SK-N-SH treated with all-trans-retinoic acid at 6 μM for 48 hours (cell line): ENCODE results near the gene UBLCP1.
"Not testable (repeated sequence)": the region's sequence is repeated elsewhere in the genome, so short reads cannot be mapped to it uniquely, and the experiment has no call there.

ENCODE experiments used
- ATAC-seq: fragments of 200-7000 bp; cut with Tn5 transposase; 3 replicates; pipeline ENCODE4 v1.9.1; 2020; ENCODE audit warnings: mild to moderate bottlenecking, moderate library complexity
- ARNTL ChIP-seq: fragments of 450-650 bp; formaldehyde crosslinking; IDR thresholded peaks from 2 replicates; pipeline ENCODE4 v1.5.0; 2020; ENCODE audit warnings: low read depth, mild to moderate bottlenecking, moderate library complexity, borderline replicate concordance
- BACH2 ChIP-seq: fragments of 250-450 bp; sonication (Bioruptor Pico); IDR thresholded peaks from 2 replicates; pipeline ENCODE4 v1.9.0; 2021; ENCODE audit warnings: mild to moderate bottlenecking, borderline replicate concordance
- CREB5 ChIP-seq: fragments of 250-450 bp; sonication (Bioruptor Pico); IDR thresholded peaks from 2 replicates; pipeline ENCODE4 v1.5.1; 2020; ENCODE audit warnings: low read depth, mild to moderate bottlenecking, moderate library complexity
- CSRNP3 ChIP-seq: fragments of 250-450 bp; sonication (Bioruptor Pico); IDR thresholded peaks from 2 replicates; pipeline ENCODE4 v1.5.1; 2021; ENCODE audit warnings: mild to moderate bottlenecking, moderate library complexity
- ESRRG ChIP-seq: fragments of 250-450 bp; sonication (Bioruptor Pico); IDR thresholded peaks from 2 replicates; pipeline ENCODE4 v1.6.1; 2021; ENCODE audit warnings: mild to moderate bottlenecking
- GLIS3 ChIP-seq: fragments of 250-450 bp; sonication (Bioruptor Pico); IDR thresholded peaks from 2 replicates; pipeline ENCODE4 v1.5.0; 2020; ENCODE audit warnings: mild to moderate bottlenecking, moderate library complexity
- ISL1 ChIP-seq: fragments of 250-450 bp; sonication (Bioruptor Pico); IDR thresholded peaks from 2 replicates; pipeline ENCODE4 v2.1.2; 2022; ENCODE audit warnings: mild to moderate bottlenecking, moderate library complexity
- PATZ1 ChIP-seq: fragments of 250-450 bp; sonication (Bioruptor Pico); IDR thresholded peaks from 2 replicates; pipeline ENCODE4 v1.8.0; 2020; ENCODE audit warnings: mild to moderate bottlenecking, moderate library complexity, borderline replicate concordance
- POU6F1 ChIP-seq: fragments of 250-450 bp; sonication (Bioruptor Pico); IDR thresholded peaks from 2 replicates; pipeline ENCODE4 v1.8.0; 2021; ENCODE audit warnings: low read depth, mild to moderate bottlenecking, moderate library complexity, borderline replicate concordance
- RARB ChIP-seq: fragments of 250-450 bp; sonication (Bioruptor Pico); IDR thresholded peaks from 2 replicates; pipeline ENCODE4 v1.8.0; 2021; ENCODE audit warnings: mild to moderate bottlenecking, moderate library complexity
- SNAI2 ChIP-seq: fragments of 250-450 bp; sonication (Bioruptor Pico); IDR thresholded peaks from 2 replicates; pipeline ENCODE4 v1.5.0; 2020; ENCODE audit warnings: mild to moderate bottlenecking, moderate library complexity
- TCF4 ChIP-seq: fragments of 250-450 bp; sonication (Bioruptor Pico); IDR thresholded peaks from 2 replicates; pipeline ENCODE4 v1.8.0; 2021; ENCODE audit warnings: mild to moderate bottlenecking, moderate library complexity, borderline replicate concordance
- TOX ChIP-seq: fragments of 250-450 bp; sonication (Bioruptor Pico); IDR thresholded peaks from 2 replicates; pipeline ENCODE4 v1.8.0; 2021; ENCODE audit warnings: mild to moderate bottlenecking, moderate library complexity, borderline replicate concordance
- ZC3H10 ChIP-seq: fragments of 250-450 bp; sonication (Bioruptor Pico); IDR thresholded peaks from 2 replicates; pipeline ENCODE4 v1.5.1; 2021; ENCODE audit warnings: mild to moderate bottlenecking, moderate library complexity
- ZFP30 ChIP-seq: fragments of 450-650 bp; formaldehyde crosslinking; IDR thresholded peaks from 2 replicates; pipeline ENCODE4 v1.5.0; 2022; ENCODE audit warnings: mild to moderate bottlenecking, moderate library complexity
- ZNF70 ChIP-seq: fragments of 450-650 bp; formaldehyde crosslinking; IDR thresholded peaks from 2 replicates; pipeline ENCODE4 v1.5.0; 2020; ENCODE audit warnings: mild to moderate bottlenecking, moderate library complexity
- ZNF8 ChIP-seq: fragments of 450-650 bp; formaldehyde crosslinking; IDR thresholded peaks from 2 replicates; pipeline ENCODE4 v1.5.0; 2020; ENCODE audit warnings: mild to moderate bottlenecking, moderate library complexity

Gene UBLCP1

GRCh38 chr5:159262472-159262858 is 625 bp upstream of the UBLCP1 start:
- no peak for TF ChIP-seq CSRNP3 (CRISPR knock-in tag)
- no peak for TF ChIP-seq ZNF70
- TF ChIP-seq SNAI2 (CRISPR knock-in tag) = no peak
- no peak for TF ChIP-seq CREB5 (CRISPR knock-in tag)
- no peak for TF ChIP-seq ZNF8 (CRISPR knock-in tag)
- TF ChIP-seq ZC3H10 (CRISPR knock-in tag) = no peak
- peak; percentile 68 for ATAC-seq

- ATAC-seq = peak; percentile 46
- no peak for TF ChIP-seq ESRRG
- TF ChIP-seq TOX (CRISPR knock-in tag) = no peak
- no peak for TF ChIP-seq ARNTL
- TF ChIP-seq ZC3H10 (CRISPR knock-in tag) = no peak
- TF ChIP-seq POU6F1 (CRISPR knock-in tag) = no peak
- no peak for TF ChIP-seq TCF4
Measured at GRCh38 chr5:159263569-159263905, 447 bp downstream of the UBLCP1 start.

- ATAC-seq = not testable (repeated sequence)
Measured at GRCh38 chr5:159266764-159267163, 3.7 kb downstream of the UBLCP1 start.

- ATAC-seq = no peak
- no peak for TF ChIP-seq ZNF8 (CRISPR knock-in tag)
- TF ChIP-seq SNAI2 (CRISPR knock-in tag) = no peak
- no peak for TF ChIP-seq ESRRG
- no peak for TF ChIP-seq PATZ1 (CRISPR knock-in tag)
- no peak for TF ChIP-seq ZFP30 (CRISPR knock-in tag)
- TF ChIP-seq ISL1 (CRISPR knock-in tag) = no peak
- TF ChIP-seq GLIS3 = no peak
- no peak for TF ChIP-seq RARB
- no peak for TF ChIP-seq BACH2
- no peak for TF ChIP-seq TCF4
- TF ChIP-seq CSRNP3 (CRISPR knock-in tag) = no peak
Measured at GRCh38 chr5:159269723-159270122, 6.6 kb downstream of the UBLCP1 start.

- ATAC-seq = no peak
- TF ChIP-seq POU6F1 (CRISPR knock-in tag) (no peak), GLIS3 (no peak), PATZ1 (CRISPR knock-in tag) (no peak)
Measured at GRCh38 chr5:159273923-159274322, 10.8 kb downstream of the UBLCP1 start.
